HL-60/S4 treated with phorbol 12-myristate 13-acetate at 8.2 ng/mL for 4 days and 3 days (cell line): Measurements from ENCODE around the gene SAMD1.

ENCODE experiments used
- in situ Hi-C: fragments of 300-500 bp; cut with MboI; formaldehyde crosslinking; loops from 2 replicates; pipeline ENCODE4 v1.15.0; 2022; ENCODE audit warnings: low sequenced_read_pairs

SAMD1 gene

DNA sequence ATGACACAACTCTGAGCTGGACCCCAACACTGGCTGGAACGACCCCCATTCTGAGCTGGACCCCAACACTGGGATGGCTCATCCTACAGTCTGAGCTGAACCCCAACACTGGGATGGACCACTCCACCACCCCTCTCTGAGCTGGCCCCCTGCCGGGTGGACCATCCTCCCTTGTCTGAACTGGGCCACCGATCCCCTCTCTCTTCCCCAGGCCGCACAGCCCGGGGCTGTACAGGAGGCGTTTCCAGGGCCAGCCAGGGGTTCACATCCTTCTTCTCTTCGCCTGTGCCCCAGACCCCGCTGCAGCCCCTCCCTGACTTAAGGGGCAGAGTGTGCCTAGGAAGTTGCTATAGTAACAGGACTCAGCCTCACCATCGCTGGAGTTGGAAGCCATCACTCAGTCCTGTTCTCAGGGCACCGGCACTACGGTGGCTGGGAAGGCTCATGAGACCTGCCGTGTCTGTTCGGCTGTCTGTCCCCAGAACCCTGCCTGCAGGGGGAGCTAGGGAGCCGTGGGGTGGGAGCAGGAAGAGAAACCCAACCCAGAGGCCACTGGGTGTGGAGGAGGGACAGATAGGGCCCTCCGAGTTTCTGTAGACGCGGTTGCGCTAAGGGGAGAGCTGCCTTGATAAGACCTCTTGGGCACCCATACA, 23.3 kb upstream of the SAMD1 start:
- in situ Hi-C loops = no loop called here

DNA sequence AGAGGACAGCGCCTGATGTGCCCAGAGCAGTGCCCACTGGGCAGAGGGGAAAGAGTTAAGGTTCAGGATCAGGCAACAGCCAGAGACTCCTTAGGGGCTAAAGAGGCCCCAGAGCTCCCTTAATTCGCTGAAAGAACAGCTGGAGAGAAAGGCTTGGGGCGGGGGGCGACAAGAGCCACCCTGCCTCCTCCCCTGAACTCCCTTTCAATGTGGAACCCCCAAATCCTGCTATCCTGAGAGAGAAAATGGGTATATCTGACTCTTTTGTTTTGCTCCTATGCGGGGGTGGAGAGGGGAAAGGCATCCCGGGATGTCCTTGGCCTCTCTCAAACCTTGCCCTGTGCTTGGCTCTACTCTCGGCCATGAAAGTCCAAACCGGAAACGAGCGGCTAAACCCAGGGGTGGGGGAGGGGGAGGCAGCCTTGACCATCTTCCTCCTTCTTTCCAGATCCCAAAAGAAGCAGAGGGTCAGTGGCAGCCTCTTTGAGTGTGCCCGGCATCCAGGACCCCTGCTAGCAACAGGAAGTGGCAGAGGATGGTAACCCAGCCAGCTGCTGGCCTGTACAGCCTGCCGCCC, 22.3 kb upstream of the SAMD1 start:
- in situ Hi-C loops = no loop called here

DNA sequence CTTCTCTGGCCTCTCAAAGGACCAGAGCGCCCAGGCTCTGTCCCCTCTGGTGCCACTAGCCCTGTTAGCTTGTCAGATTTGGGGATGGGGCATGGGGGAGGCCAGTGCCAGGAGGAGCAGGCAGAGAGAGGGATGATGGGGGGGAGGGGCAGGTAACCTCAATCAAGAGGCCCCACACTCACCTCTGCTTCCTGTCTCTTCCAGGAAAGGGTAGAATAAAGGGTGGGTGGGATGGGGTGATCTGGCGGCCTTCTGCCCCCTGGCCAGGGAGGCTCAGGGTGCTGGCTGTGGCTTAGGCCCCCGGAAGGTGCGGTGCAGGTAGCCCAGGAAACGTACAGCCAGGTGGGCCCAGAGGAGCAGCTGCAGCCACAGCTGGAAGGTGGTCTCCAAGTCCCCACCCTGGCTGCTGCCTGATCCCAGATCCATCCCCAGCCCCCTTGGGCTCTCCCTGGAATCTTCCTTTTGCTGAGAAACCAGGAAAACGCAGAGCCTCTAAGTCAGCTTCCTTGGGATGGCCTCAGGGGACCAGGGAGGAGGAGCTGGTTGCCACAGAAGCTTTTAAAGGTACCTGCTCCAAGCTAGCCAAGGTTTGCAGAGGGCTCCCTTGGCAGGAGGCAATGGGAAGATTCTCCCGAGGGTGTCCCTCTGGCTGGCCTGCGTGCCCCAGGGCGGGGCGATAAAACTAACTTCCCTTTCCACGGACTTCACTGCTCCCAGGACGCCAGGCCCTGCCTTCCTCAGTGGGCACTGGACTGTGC, 21.7 kb upstream of the SAMD1 start:
- in situ Hi-C loops = no loop called here

- in situ Hi-C loops = no loop called here
Measured at GRCh38 chr19:14111486-14111885, 20.9 kb upstream of the SAMD1 start.

- in situ Hi-C loops = no loop called here
Measured at GRCh38 chr19:14110650-14111049, 20.1 kb upstream of the SAMD1 start.

DNA sequence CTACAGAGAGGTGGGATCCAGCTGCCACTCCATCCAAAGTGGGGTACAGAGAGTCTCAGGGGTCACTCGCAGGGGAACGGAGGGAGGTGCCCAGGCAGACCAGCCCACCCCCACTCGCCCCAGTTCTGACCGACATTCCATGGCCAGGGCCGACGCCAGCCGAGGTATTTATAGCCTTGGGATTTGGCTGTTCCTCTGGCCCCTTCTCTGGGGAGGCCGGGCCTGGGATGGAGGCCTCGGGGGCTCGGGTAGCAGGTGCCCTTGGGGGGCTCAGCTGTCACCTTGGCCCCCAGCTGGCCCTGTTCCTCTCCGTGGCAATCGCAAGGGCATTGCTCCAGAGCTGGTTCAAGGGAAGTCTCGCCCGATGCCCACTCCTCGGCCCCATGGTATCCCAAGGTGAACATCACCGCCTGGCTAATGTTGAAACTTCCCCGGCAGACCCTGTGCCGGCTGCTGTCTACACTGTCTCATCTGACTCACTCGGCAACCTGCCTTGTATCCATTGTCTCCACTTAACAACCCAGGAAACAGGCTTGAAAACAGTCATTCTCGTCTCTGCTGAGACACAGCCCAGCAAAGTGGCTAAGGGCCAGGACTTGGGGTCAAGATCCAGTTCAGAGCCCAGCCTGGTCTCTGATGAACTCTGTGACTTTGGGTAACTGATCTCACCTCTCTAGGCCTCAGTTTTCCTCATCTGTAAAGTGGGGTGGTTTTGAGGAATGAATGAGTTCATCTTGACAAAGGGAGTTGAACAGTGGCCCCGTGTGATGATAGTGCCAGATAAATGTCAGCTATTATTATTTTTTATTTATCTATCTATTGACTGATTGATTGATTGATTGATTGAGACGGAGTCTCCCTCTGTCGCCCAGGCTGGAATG, 17.3 kb upstream of the SAMD1 start:
- in situ Hi-C loops = no loop called here

GRCh38 chr19:14106840-14107239, 16.3 kb upstream of the SAMD1 start:
- in situ Hi-C loops = no loop called here

DNA sequence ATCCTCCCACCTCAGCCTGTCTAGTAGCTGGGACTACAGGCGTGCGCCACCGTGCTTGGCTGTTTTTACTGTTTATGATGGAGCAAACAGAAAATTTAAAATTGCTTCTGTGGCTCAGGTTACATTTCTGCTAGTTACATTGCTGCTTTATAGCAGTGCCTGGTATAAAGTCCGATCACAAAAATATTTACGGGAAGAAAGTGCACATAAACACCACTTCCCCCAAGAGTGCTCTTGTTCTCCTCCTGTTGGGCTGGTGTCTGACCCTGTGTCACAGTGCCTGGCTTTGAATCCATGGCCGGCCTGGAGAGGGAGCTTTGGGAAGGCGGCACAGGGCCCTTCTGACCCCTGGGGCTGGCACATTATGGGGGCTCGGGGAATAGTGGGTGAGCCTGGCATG, 15.1 kb upstream of the SAMD1 start:
- in situ Hi-C loops = no loop called here

DNA sequence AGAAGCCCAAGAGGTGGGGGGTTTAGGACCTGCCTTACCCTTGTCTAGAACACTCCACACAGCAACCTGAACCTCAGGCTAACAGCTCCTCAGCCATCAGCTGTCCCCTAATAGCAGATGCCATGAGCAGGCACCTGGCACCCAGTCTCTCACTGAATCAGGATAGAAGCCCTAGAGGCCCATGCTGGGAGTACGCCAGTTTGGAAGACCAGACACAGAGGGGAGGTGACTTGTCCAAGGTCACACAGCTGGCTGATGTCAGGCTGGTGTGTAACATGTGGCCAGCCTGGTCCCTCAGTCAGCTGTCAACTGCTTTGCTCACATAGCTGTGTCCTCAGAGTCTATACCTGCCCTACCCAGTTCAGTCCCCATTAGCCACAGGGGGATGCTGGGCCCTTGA, 12.8 kb upstream of the SAMD1 start:
- in situ Hi-C loops = no loop called here

DNA sequence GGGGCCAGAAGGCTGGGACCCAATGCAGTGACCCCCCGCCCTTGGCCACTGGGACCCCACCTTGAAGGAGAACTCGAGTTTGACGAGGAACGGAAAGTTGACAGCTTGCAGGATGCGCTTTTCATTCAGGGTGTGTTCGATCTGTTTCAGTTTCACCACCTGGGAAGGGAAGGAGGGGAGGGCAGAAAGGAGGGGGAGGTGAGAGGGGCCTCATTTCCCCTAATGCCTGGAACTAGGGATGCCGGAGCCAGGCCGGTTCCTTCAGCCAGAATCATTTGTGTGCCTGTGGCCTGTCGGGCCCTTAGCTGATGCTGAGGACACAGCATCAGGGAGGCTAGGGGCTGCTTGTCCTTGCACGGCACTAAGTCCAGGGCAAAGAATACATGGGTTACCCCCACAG, 12.2 kb upstream of the SAMD1 start:
- in situ Hi-C loops = no loop called here

DNA sequence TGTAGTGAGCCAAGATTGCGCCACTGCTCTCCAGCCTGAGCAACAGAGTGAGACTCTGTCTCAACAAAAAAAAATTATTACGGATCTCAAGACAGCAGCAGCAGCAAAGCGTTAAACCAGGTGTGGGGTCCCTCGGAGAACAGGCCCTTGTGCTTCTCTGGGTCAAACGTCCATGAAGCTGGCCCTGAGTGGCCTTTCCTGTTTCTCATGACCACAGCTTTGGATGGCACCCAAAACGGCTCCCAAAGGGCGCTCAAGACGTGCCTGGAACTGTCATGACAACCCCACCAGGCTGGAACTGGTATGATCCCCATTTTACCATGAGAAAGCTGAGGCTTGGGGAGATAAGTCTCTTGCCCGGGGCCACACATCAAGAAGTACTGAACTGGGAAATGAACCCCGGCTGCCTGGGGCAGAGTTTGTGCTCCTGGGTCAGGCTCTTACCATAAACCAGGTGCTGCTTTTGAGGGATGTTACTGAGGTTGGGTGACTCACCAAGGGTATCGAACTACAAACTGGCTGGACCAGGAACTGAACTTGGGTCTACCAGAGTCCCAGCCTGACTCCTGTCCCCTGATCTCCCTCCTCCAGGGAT, 11.6 kb upstream of the SAMD1 start:
- in situ Hi-C loops = no loop called here

GRCh38 chr19:14101003-14101545, 10.5 kb upstream of the SAMD1 start:
- in situ Hi-C loops = no loop called here

DNA sequence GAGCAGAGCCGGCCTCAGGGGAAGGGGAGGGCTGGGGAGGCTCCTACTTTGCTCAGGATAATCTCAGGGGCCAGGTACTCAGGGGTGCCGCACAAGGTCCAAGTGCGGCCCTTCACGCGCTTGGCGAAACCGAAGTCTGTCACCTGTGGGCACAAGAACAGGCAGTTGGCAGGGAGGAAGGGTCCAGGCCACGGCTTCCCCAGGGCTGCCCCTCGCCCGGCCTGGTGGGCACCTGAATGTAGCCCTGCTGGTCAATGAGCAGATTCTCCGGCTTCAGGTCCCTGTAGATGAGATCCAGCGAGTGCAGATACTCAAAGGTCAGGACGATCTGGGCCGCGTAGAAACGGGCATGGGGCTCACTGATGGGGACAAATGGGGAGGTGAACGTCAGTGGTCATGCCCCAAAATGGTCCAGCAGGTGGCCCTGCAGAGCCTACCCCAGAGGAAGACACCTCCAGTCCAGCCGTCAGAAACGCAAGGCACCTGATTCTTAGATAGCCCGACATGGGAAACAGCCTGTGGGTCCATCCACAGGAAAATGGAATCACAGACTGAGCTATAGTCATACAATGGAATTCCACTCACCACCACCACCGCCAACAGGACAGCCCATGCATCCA, 7.1 kb upstream of the SAMD1 start:
- in situ Hi-C loops = no loop called here

DNA sequence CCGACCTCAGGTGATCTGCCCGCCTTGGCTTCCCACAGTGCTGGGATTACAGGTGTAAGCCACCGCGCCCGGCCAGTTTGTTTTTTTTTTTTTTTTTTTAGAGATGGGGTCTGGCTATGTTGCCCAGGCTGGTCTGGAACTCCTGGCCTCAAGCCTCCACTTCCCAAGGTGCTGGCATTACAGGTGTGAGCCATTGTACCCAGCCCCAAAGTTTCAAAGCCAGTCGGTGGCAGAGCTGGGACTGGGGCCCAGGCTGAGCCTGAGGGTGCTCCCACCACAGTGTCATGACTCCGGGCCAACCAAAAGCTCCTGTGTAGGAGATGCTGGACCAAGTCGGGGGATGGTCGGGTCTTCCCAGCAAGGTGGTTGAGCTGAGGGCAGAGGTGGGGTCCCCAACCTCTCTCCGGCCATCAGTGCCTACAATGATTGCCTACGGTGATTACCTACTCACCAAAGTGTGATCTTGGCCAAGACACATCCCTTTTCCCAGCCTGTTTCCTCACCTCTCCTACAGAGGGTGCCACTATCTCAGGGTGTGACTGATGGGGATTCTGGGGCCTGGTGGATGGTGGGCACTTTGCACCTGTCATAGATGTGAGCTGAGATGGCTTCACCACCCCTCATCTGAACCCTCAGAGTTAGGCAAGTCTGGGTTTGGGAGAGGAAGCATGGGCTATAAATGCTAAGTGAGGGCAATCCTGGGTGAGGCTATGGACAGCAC, 5.9 kb upstream of the SAMD1 start:
- in situ Hi-C loops = no loop called here

- in situ Hi-C loops = no loop called here
Measured at GRCh38 chr19:14094854-14095253, 4.3 kb upstream of the SAMD1 start.

- in situ Hi-C loops = no loop called here
Measured at GRCh38 chr19:14093117-14093823, 2.7 kb upstream of the SAMD1 start.

DNA sequence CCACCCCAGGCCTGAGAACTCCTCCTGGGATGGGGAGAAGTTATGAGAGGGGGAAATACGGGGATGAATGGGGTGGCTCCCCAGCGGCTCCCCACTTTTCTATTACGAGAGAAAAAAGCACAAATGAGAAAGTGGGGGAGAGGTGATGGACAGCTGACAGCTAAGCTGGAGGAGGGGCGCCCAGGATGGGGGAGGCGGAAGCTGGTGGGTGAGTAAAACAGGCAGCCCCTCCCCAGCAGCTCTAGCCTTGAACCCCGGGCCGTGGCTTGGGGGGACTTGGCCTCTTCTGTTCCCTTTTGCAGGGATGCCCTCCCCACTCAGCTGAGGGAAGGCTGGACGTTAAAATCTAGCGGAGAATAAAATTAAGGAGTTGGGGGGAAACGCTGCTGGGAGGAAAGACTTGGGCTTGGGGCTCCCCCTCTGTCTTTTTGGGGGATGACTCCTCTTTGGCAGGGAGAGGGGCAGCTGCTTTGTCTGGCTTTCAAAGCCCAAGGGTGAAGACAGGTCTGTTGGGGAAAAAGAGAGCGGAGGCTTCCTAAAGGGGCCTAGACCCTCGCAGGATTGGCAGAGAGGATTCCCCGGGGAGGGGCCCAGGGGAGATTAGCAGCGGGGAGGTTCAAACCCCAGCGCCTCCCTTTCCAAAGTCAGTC, 1.4 kb upstream of the SAMD1 start:
- in situ Hi-C loops = no loop called here

GRCh38 chr19:14091081-14091812, 696 bp upstream of the SAMD1 start:
- in situ Hi-C loops = no loop called here
